Midbrain (tissue), 1 donor: ENCODE measurements around the gene ZBTB20.

Experiments used
- DNase-seq: peaks from one replicate; lab custom pipeline; 2025; lab: John Stamatoyannopoulos, UW

The ZBTB20 gene

DNA sequence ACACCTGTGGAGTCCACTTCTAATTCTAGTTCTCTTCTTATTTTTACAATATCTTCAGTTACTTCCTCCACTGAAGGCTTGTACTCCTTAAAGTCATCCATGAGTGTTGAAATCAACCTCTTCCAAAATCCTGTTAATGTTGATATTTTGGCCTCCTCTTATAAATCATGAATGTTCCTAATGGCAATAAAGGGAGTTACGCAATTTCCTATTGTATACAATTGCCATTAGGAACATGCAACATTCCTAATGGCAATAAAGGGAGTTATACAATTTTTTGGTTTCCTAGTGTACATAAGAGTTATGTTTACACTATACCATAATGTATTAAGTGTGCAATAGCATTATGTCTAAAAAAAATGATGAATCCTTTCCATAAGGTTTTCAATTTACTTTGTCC, 862.4 kb downstream of the ZBTB20 start:
- DNase-seq, result no peak
